HG03045 (cell line): ENCODE results near the gene LZTS2.
A peak's percentile ranks its signal among the peaks of the same experiment; 100 is the strongest.

ENCODE experiments used
- ATAC-seq: cut with Tn5 transposase; IDR thresholded peaks from one replicate; pipeline ENCODE4 v1.9.1; 2021; ENCODE audit warnings: mild to moderate bottlenecking, moderate library complexity; ENCODE audit not compliant: unreplicated experiment

The LZTS2 gene

GRCh38 chr10:101047961-101048892, 48.6 kb downstream of the LZTS2 start:
- ATAC-seq = no peak

GRCh38 chr10:101050208-101051069, 50.8 kb downstream of the LZTS2 start:
- peak; percentile 68 for ATAC-seq

DNA sequence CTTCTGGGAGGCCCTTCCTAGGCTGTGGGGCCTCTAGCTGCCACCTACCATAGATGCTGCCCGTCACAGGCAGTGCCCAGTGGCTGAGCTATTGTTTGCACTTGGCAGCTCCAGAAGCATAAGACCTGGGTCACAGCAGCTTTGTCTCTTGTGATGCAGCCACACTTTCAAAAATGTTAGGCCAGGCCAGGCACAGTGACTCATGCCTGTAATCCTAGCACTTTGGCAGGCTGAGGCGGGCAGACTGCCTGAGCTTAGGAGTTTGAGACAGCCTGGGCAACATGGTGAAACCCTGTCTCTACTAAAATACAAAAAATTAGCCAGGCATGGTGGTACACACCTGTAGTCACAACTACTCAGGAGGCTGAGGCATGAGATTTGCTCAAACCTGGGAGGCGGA, 52.7 kb downstream of the LZTS2 start:
- ATAC-seq = no peak

- no peak for ATAC-seq
Observed at GRCh38 chr10:101053516-101053915, 53.9 kb downstream of the LZTS2 start.

DNA sequence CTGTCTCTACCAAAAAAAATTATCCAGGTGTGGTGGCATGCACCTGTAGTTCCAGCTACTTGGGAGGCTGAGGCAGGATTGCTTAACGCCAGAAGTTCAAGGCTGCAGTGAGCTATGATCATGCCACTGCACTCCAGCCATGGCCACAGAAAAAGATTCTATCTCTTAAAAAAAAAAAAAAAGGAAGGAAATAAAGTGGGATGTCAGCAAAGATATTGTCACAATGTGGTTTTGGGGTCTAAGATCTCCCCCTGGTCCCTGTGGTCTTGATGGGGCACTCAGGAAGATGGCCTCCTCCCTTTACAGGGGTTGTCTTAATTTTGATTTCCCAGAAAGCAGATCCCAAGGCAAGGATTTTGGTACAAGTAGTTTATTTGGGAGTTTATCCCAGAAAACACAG, 54.7 kb downstream of the LZTS2 start:
- ATAC-seq = no peak

- ATAC-seq = no peak
Observed at GRCh38 chr10:101054876-101055275, 55.3 kb downstream of the LZTS2 start.

DNA sequence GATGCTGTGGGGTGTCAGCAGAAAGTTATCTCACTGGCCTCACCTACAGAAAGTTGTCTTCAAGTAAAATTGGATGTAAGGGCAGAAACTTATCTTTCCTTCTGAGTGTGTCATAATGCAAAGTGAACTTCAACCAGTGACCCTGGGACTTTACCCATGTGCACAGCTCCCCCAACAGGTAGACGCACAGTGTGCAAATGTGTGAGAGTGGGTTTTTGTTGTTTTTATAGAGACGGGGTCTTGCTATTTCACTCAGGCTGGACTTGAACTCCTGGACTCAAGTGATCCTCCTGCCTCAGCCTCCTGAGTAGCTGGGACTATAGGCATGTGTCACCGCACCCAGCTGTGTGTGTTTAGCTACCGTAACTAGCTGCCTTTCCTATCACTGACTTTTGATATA, 55.8 kb downstream of the LZTS2 start:
- ATAC-seq = no peak

DNA sequence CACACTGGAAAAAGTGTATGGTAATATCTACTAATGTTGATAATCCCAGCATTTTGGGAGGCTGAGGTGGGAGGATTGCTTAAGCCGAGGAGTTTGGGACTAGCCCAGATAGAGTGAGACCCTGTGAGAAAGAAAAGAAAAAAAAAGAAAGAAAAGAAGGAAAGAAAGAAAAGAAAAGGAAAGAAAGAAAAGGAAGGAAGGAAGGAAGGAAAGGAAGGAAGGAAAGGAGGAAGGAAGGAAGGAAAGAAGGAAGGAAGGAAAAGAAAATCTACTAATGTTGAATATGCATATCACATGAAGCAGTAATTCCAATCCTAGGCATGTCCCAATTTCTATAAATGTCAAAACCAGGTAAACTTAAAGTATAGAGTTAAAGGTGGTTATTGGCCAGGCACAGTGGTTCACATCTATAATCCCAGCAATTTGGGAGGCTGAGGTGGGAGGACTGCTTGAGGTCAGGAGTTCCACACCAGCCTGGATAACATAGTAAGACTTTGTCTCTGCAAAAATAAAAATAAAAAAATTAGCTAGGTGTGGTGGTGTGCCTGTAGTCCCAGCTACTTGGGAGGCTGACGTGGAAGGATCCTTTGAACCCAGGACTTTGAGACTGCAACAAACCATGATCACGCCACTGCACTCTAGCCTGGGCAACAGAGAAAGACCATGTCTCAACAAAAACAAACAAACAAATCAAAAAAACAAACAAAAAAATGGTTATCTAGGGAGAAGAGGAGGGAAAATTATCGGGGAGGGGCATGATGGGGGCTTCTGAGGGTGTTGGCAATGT, 57.0 kb downstream of the LZTS2 start:
- ATAC-seq = no peak
